K562 (cell line): ENCODE data around the gene ADPRH. TPM values are rescaled to one million over a fixed set of nuclear protein-coding genes. Genes with fewer than 3 reads are reported as not detected.

Source experiments
- BCOR ChIP-seq: fragments of 450-650 bp; IDR thresholded peaks from 2 replicates; pipeline ENCODE4 v1.6.1; 2016
- CTCF ChIP-seq, 3 experiments: IDR thresholded peaks in 2 of 3; conservative IDR thresholded peaks in 1 of 3; 2 replicates each; pipeline ENCODE4 v1.5.1; 2011 to 2012; ENCODE audit warnings: low read length in 3 of 3, mild to moderate bottlenecking in 3 of 3, control low read depth in 2 of 3, improper control_type of control experiment in 1 of 3, inconsistent platforms in 1 of 3, low read depth in 1 of 3, mixed read lengths in 1 of 3, moderate library complexity in 1 of 3; ENCODE audit not compliant: insufficient read depth in 2 of 3
- EZH2 ChIP-seq: IDR thresholded peaks from 2 replicates; pipeline ENCODE4 v1.6.1; 2012; ENCODE audit warnings: low read depth, mild to moderate bottlenecking, inconsistent platforms, low read length, borderline replicate concordance
- NKRF ChIP-seq: fragments of 450-650 bp; IDR thresholded peaks from 2 replicates; pipeline ENCODE4 v1.6.1; 2016; ENCODE audit warnings: borderline replicate concordance
- PTBP1 ChIP-seq: fragments of 200-400 bp; formaldehyde crosslinking; IDR thresholded peaks from 2 replicates; pipeline ENCODE4 v1.6.1; 2017; ENCODE audit warnings: low read depth, low read length
- REST ChIP-seq, 2 experiments: fragments of 450-650 bp; formaldehyde crosslinking in 1 of 2; IDR thresholded peaks; 2 replicates each; pipeline versions ENCODE4 v1.4.0 to v1.6.1; 2014 to 2020; ENCODE audit warnings: mild to moderate bottlenecking in 2 of 2, borderline replicate concordance in 1 of 2, low read depth in 1 of 2
- SP2 ChIP-seq: IDR thresholded peaks from 2 replicates; pipeline ENCODE4 v1.6.1; 2011; ENCODE audit warnings: mild to moderate bottlenecking, low read depth, low read length, moderate library complexity; ENCODE audit not compliant: poor library complexity, severe bottlenecking; ENCODE audit errors: extremely low read depth
- THRAP3 ChIP-seq: fragments of 450-650 bp; IDR thresholded peaks from 2 replicates; pipeline ENCODE4 v1.6.1; 2016; ENCODE audit warnings: mild to moderate bottlenecking, inconsistent platforms, borderline replicate concordance
- ZNF23 ChIP-seq: fragments of 250-450 bp; sonication (Bioruptor Pico); IDR thresholded peaks from 2 replicates; pipeline ENCODE4 v1.4.0; 2020; ENCODE audit warnings: mild to moderate bottlenecking
- polyA plus RNA-seq, 8 experiments: library from polyadenylated mRNA; depleted of rRNA in 4 of 8; stranded (reverse) in 5 of 8; unstranded in 3 of 8; fragments of >200 nt; fragmentation: Nextera tagmentation in 2 of 8; fragmentation: Illumina TruSeq in 1 of 8; extraction: Ambion mirVana in 2 of 8; extraction: Trizol in 1 of 8; gene quantifications; 2 replicates each; pipeline versions ENCODE4 v1.2.1 to v1.2.3, GENCODE V29; 2011 to 2014; ENCODE audit warnings: inconsistent platforms in 1 of 8, missing spikeins in 1 of 8
- total RNA-seq, 7 experiments: library from RNA; depleted of rRNA in 6 of 7; stranded (reverse); fragments of >200 nt in 6 of 7; fragmentation: Illumina TruSeq in 2 of 7; extraction: Trizol in 2 of 7; gene quantifications; 2 replicates each; pipeline versions ENCODE4 v1.2.1 to v1.2.3, GENCODE V29; 2011 to 2021; ENCODE audit warnings: low replicate concordance in 1 of 7
- TF ChIP-seq, protein P1 (sequence below): conservative IDR thresholded peaks from 2 replicates; pipeline ENCODE4 v1.6.1; 2011; ENCODE audit warnings: low read depth, mild to moderate bottlenecking, low read length; ENCODE audit not compliant: control insufficient read depth
- TF ChIP-seq, protein P2 (sequence below): sonication (generic); formaldehyde crosslinking; IDR thresholded peaks from 2 replicates; pipeline ENCODE4 v1.8.1; 2023; ENCODE audit warnings: mild to moderate bottlenecking, missing genetic modification reagents

The ADPRH gene
- total and polyA plus RNA-seq, 9 of the 15 experiments (the other 6 are each of a cell fraction or from before 2014, with no cell fraction given) = 0.01 to 1.4 (median 0.65) TPM

DNA sequence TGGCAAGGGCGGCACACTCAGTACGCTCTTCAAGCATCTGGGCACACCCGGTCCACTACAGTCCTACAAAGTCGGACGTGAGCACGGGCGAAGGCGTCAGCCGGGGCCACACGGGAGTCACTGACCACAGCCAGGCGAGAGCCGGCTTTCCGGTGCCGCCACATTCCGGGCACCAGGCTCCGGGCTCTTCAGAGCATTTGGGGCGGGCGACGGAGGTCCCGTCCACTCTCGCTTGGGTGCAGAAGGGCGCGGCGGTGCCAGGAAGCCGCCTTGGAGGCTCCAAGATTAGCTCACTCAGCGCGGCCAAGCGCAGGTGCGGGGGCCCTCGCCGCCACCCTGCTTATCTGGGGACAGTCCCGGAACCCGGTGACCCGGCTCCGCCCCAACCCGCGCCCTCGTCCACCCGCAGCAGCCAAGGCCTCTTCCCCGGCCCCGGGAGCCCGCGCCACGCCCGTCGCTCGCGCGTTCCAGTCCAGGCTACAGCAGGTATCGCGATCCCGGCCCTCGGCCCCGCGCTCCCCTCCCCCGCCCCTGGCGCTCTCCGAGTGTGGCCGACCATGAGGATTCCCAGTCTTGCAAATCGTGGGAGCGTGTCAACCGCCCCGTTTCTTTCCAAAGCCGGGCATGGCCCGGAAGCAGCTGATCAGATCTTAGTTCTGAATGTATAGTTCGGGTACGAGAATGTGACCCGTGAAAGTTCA is at the start of gene ADPRH (continued):
- no peak for TF ChIP-seq CTCF (IDR thresholded peaks at IDR 0.05 in 2 of 3, conservative IDR thresholded peaks at IDR 0.05 in 1 of 3; ENCODE audit: insufficient read depth in 2 of 3, low read depth in 1 of 3, low read length in 3 of 3)
- TF ChIP-seq ZNF23 (CRISPR knock-in tag) = no peak
- TF ChIP-seq, protein P1, sequence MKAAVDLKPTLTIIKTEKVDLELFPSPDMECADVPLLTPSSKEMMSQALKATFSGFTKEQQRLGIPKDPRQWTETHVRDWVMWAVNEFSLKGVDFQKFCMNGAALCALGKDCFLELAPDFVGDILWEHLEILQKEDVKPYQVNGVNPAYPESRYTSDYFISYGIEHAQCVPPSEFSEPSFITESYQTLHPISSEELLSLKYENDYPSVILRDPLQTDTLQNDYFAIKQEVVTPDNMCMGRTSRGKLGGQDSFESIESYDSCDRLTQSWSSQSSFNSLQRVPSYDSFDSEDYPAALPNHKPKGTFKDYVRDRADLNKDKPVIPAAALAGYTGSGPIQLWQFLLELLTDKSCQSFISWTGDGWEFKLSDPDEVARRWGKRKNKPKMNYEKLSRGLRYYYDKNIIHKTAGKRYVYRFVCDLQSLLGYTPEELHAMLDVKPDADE = no peak
- no peak for TF ChIP-seq NKRF
- TF ChIP-seq REST (IDR thresholded peaks at IDR 0.05; ENCODE audit: borderline replicate concordance) = no peak
- TF ChIP-seq REST (CRISPR knock-in tag; IDR thresholded peaks at IDR 0.05; ENCODE audit: low read depth) = no peak
- TF ChIP-seq THRAP3 = no peak
- TF ChIP-seq, protein P2, sequence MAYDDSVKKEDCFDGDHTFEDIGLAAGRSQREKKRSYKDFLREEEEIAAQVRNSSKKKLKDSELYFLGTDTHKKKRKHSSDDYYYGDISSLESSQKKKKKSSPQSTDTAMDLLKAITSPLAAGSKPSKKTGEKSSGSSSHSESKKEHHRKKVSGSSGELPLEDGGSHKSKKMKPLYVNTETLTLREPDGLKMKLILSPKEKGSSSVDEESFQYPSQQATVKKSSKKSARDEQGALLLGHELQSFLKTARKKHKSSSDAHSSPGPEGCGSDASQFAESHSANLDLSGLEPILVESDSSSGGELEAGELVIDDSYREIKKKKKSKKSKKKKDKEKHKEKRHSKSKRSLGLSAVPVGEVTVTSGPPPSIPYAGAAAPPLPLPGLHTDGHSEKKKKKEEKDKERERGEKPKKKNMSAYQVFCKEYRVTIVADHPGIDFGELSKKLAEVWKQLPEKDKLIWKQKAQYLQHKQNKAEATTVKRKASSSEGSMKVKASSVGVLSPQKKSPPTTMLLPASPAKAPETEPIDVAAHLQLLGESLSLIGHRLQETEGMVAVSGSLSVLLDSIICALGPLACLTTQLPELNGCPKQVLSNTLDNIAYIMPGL (CRISPR knock-in tag) = no peak
- TF ChIP-seq PTBP1 = no peak
- TF ChIP-seq SP2 = no peak
- TF ChIP-seq EZH2 = no peak
- no peak for TF ChIP-seq BCOR
